ENCODE measurements around the gene SLC35F3. TPM values are rescaled to one million over a fixed set of nuclear protein-coding genes. Genes with fewer than 3 reads are reported as not detected.
"Not testable (repeated sequence)": the region's sequence is repeated elsewhere in the genome, so short reads cannot be mapped to it uniquely, and the experiment has no call there.

SLC35F3 gene
- total RNA-seq, 1 donor from 2014 or later: 0.57 TPM

DNA sequence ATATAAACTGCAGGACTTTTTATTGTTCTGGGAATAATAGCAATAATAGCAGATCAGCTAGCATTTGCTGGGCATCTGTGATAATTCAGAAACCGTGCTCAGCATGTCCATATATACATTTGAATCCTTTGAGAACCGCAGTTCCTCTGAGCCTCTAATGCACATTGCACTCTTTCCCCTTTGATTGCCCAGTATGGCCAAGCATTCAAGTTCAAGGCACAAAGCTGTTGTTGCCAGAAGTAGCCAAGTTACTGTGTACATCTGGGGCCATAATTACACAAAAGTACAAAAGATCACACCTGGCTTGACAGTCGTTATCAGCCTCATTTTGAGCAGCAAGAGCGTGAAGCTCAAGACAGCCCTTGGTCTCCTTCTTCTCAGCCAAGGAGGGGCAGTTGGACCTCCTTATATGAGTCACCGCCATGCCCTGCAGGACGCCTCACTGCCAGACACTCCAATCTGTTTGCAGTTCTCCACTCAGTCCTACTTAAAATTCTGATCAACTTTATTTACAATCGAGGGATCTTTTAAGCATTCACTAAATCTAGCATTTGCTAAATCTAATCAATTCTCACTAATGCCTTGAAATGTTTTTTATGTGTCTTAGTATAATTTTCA lies 216.0 kb downstream of the SLC35F3 start:
- H3K27me3 Mint-ChIP-seq (ENCODE audit: low read depth, unreplicated experiment): peaks cover 14% of the 10 kb centered on the region
- FAIRE-seq: no peak
- no peak overlapping the region for H3K4me3 Mint-ChIP-seq (ENCODE audit: unreplicated experiment)
- H3K4me1 ChIP-seq (ENCODE audit: insufficient read depth, low read length): no peaks in the 10 kb centered on the region
- no peak overlapping the region for H3K27ac ChIP-seq (ENCODE audit: low read depth, low read length)
- DNase-seq (ENCODE audit: low read depth): no peak
- H3K27me3 ChIP-seq (ENCODE audit: insufficient read depth, low read length): no peaks in the 10 kb centered on the region
- no peaks in the 10 kb centered on the region for H3K36me3 Mint-ChIP-seq (ENCODE audit: low read depth, unreplicated experiment)
- TF ChIP-seq, protein P1, sequence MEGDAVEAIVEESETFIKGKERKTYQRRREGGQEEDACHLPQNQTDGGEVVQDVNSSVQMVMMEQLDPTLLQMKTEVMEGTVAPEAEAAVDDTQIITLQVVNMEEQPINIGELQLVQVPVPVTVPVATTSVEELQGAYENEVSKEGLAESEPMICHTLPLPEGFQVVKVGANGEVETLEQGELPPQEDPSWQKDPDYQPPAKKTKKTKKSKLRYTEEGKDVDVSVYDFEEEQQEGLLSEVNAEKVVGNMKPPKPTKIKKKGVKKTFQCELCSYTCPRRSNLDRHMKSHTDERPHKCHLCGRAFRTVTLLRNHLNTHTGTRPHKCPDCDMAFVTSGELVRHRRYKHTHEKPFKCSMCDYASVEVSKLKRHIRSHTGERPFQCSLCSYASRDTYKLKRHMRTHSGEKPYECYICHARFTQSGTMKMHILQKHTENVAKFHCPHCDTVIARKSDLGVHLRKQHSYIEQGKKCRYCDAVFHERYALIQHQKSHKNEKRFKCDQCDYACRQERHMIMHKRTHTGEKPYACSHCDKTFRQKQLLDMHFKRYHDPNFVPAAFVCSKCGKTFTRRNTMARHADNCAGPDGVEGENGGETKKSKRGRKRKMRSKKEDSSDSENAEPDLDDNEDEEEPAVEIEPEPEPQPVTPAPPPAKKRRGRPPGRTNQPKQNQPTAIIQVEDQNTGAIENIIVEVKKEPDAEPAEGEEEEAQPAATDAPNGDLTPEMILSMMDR (IDR thresholded peaks at IDR 0.05; ENCODE audit: insufficient read depth, low read depth, low read length): no peak
- no peak for TF ChIP-seq EZH2 (IDR thresholded peaks at IDR 0.05; ENCODE audit: insufficient read depth, low read length)
- H3K4me3 ChIP-seq (ENCODE audit: insufficient read depth, low read depth, low read length): no peak overlapping the region
- H4K20me1 ChIP-seq (ENCODE audit: insufficient read depth, low read length): no peaks in the 10 kb centered on the region
- no peak overlapping the region for H3K27ac Mint-ChIP-seq (ENCODE audit: unreplicated experiment)
- H3K9ac ChIP-seq (ENCODE audit: low read length): no peak overlapping the region
- peaks cover 2% of the 10 kb centered on the region for H3K4me1 Mint-ChIP-seq (ENCODE audit: low read depth, unreplicated experiment)
- H3K36me3 ChIP-seq (ENCODE audit: insufficient read depth, low read length): no peaks in the 10 kb centered on the region
- no peaks in the 10 kb centered on the region for H3K9me3 ChIP-seq (ENCODE audit: insufficient read depth, low read depth, low read length)
- H2AFZ ChIP-seq (ENCODE audit: low read depth, low read length): no peak overlapping the region
- H3K79me2 ChIP-seq (ENCODE audit: insufficient read depth, low read length): no peaks in the 10 kb centered on the region
- H3K4me2 ChIP-seq (ENCODE audit: low read length): no peak overlapping the region
- H3K9me3 Mint-ChIP-seq (ENCODE audit: unreplicated experiment): no peaks in the 10 kb centered on the region

DNA sequence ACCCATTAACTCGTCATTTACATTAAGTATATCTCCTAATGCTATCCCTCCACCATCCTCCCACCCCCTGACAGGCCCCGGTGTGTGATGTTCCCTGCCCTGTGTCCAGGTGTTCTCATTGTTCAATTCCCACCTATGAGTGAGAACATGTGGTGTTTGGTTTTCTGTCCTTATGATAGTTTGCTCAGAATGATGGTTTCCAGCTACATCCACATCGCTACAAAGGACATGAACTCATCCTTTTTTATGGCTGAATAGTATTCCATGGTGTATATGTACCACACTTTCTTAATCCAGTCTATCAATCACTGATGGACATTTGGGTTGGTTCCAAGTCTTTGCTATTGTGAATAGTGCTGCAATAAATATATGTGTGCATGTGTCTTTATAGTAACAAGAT lies 217.2 kb downstream of the SLC35F3 start:
- H3K4me1 Mint-ChIP-seq (ENCODE audit: low read depth, unreplicated experiment); H3K9ac ChIP-seq (ENCODE audit: low read length); H3K27me3 ChIP-seq (ENCODE audit: insufficient read depth, low read length); H3K4me3 Mint-ChIP-seq (ENCODE audit: unreplicated experiment); H3K4me1 ChIP-seq (ENCODE audit: insufficient read depth, low read length); H3K9me3 ChIP-seq (ENCODE audit: insufficient read depth, low read depth, low read length); H3K27ac ChIP-seq (ENCODE audit: low read depth, low read length); H3K79me2 ChIP-seq (ENCODE audit: insufficient read depth, low read length); H3K27ac Mint-ChIP-seq (ENCODE audit: unreplicated experiment); H3K36me3 ChIP-seq (ENCODE audit: insufficient read depth, low read length); H3K4me3 ChIP-seq (ENCODE audit: insufficient read depth, low read depth, low read length); H3K4me2 ChIP-seq (ENCODE audit: low read length); FAIRE-seq; H3K9me3 Mint-ChIP-seq (ENCODE audit: unreplicated experiment); H2AFZ ChIP-seq (ENCODE audit: low read depth, low read length); DNase-seq (ENCODE audit: low read depth); H3K36me3 Mint-ChIP-seq (ENCODE audit: low read depth, unreplicated experiment); H4K20me1 ChIP-seq (ENCODE audit: insufficient read depth, low read length): not testable (repeated sequence)
- H3K27me3 Mint-ChIP-seq (ENCODE audit: low read depth, unreplicated experiment): peaks cover 20% of the 10 kb centered on the region

DNA sequence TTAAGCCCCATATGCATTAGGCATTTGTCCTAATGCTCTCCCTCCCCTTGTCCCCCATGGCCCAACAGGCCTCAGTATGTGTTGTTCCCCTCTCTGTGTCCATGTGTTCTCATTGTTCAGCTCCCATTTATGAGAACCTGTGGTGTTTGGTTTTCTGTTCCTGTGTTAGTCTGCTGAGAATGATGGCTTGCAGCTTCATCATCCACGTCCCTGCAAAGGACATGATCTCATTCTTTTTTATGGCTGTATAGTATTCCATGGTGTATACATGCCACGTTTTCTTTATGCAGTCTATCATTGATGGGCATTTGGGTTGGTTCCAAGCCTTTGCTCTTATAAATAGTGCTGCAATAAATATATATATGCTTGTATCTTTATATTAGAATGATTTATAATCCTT lies 218.1 kb downstream of the SLC35F3 start:
- H3K9me3 Mint-ChIP-seq (ENCODE audit: unreplicated experiment); H3K36me3 ChIP-seq (ENCODE audit: insufficient read depth, low read length); H2AFZ ChIP-seq (ENCODE audit: low read depth, low read length); H3K27ac Mint-ChIP-seq (ENCODE audit: unreplicated experiment); H3K4me3 ChIP-seq (ENCODE audit: insufficient read depth, low read depth, low read length); H3K27ac ChIP-seq (ENCODE audit: low read depth, low read length); H3K4me2 ChIP-seq (ENCODE audit: low read length); H3K4me1 Mint-ChIP-seq (ENCODE audit: low read depth, unreplicated experiment); H3K27me3 ChIP-seq (ENCODE audit: insufficient read depth, low read length); H3K9me3 ChIP-seq (ENCODE audit: insufficient read depth, low read depth, low read length); H3K4me3 Mint-ChIP-seq (ENCODE audit: unreplicated experiment); H4K20me1 ChIP-seq (ENCODE audit: insufficient read depth, low read length); H3K36me3 Mint-ChIP-seq (ENCODE audit: low read depth, unreplicated experiment); H3K9ac ChIP-seq (ENCODE audit: low read length); FAIRE-seq; H3K79me2 ChIP-seq (ENCODE audit: insufficient read depth, low read length); H3K4me1 ChIP-seq (ENCODE audit: insufficient read depth, low read length); DNase-seq (ENCODE audit: low read depth): not testable (repeated sequence)
- peaks cover 20% of the 10 kb centered on the region for H3K27me3 Mint-ChIP-seq (ENCODE audit: low read depth, unreplicated experiment)

Measured in astrocyte (in vitro differentiated cells and primary cell).